ENCODE measurements around the gene TBC1D5.

TBC1D5 gene

GRCh38 chr3:17213102-17213501, 529.3 kb downstream of the TBC1D5 start:
- DNase-seq (ENCODE audit: low read depth): no peak

- no peak for DNase-seq (ENCODE audit: low read depth)
These were observed 534.5 kb downstream of the TBC1D5 start for GRCh38 chr3:17207979-17208378.

GRCh38 chr3:17207019-17207418, 535.4 kb downstream of the TBC1D5 start:
- DNase-seq (ENCODE audit: low read depth): no peak

GRCh38 chr3:17204049-17204650, 538.3 kb downstream of the TBC1D5 start:
- DNase-seq (ENCODE audit: low read depth): no peak

GRCh38 chr3:17201538-17201937, 540.9 kb downstream of the TBC1D5 start:
- DNase-seq (ENCODE audit: low read depth): no peak

- no peak for DNase-seq (ENCODE audit: low read depth)
These were observed 546.4 kb downstream of the TBC1D5 start for GRCh38 chr3:17195856-17196604.

- DNase-seq (ENCODE audit: low read depth): no peak
These were observed 547.2 kb downstream of the TBC1D5 start for GRCh38 chr3:17195192-17195611.

- DNase-seq (ENCODE audit: low read depth): no peak
These were observed 548.3 kb downstream of the TBC1D5 start for GRCh38 chr3:17194116-17194515.

- DNase-seq (ENCODE audit: low read depth): no peak
These were observed 549.4 kb downstream of the TBC1D5 start for GRCh38 chr3:17192995-17193394.

- no peak for DNase-seq (ENCODE audit: low read depth)
These were observed 551.9 kb downstream of the TBC1D5 start for GRCh38 chr3:17190353-17191078.

GRCh38 chr3:17188378-17188777, 554.1 kb downstream of the TBC1D5 start:
- DNase-seq (ENCODE audit: low read depth): no peak

GRCh38 chr3:17187589-17188184, 554.7 kb downstream of the TBC1D5 start:
- no peak for DNase-seq (ENCODE audit: low read depth)

- DNase-seq (ENCODE audit: low read depth): no peak
These were observed 558.4 kb downstream of the TBC1D5 start for GRCh38 chr3:17183951-17184550.

GRCh38 chr3:17182166-17182565, 560.3 kb downstream of the TBC1D5 start:
- DNase-seq (ENCODE audit: low read depth): no peak

GRCh38 chr3:17181413-17181907, 561.0 kb downstream of the TBC1D5 start:
- DNase-seq (ENCODE audit: low read depth): no peak

- no peak for DNase-seq (ENCODE audit: low read depth)
These were observed 562.8 kb downstream of the TBC1D5 start for GRCh38 chr3:17179381-17180205.

GRCh38 chr3:17176757-17177156, 565.7 kb downstream of the TBC1D5 start:
- DNase-seq (ENCODE audit: low read depth): no peak

GRCh38 chr3:17175187-17175807, 567.1 kb downstream of the TBC1D5 start:
- DNase-seq (ENCODE audit: low read depth): no peak

GRCh38 chr3:17166369-17166768, 576.1 kb downstream of the TBC1D5 start:
- DNase-seq (ENCODE audit: low read depth): no peak

- no peak for DNase-seq (ENCODE audit: low read depth)
These were observed 580.3 kb downstream of the TBC1D5 start for GRCh38 chr3:17162116-17162515.

GRCh38 chr3:17160597-17160996, 581.8 kb downstream of the TBC1D5 start:
- DNase-seq (ENCODE audit: low read depth): no peak
